ENCODE measurements around the gene ZNF594. TPM values are rescaled to one million over a fixed set of nuclear protein-coding genes. Genes with fewer than 3 reads are reported as not detected.
A peak's percentile ranks its signal among the peaks of the same experiment; 100 is the strongest.
"Not testable (repeated sequence)": the region's sequence is repeated elsewhere in the genome, so short reads cannot be mapped to it uniquely, and the experiment has no call there.

The ZNF594 gene
- total RNA-seq, 6 experiments from 2014 or later = 3.3 to 5.1 (median 4.6) TPM

- no peak for DNase-seq
- peaks cover 91% of the 10 kb centered on the region for H3K9me3 Mint-ChIP-seq
- H3K4me1 Mint-ChIP-seq (ENCODE audit: low read depth) = no peaks in the 10 kb centered on the region
- peaks cover 5% of the 10 kb centered on the region for H3K27me3 Mint-ChIP-seq (ENCODE audit: insufficient read depth)
- H3K4me3 Mint-ChIP-seq = no peak overlapping the region
- TF ChIP-seq, protein P1, sequence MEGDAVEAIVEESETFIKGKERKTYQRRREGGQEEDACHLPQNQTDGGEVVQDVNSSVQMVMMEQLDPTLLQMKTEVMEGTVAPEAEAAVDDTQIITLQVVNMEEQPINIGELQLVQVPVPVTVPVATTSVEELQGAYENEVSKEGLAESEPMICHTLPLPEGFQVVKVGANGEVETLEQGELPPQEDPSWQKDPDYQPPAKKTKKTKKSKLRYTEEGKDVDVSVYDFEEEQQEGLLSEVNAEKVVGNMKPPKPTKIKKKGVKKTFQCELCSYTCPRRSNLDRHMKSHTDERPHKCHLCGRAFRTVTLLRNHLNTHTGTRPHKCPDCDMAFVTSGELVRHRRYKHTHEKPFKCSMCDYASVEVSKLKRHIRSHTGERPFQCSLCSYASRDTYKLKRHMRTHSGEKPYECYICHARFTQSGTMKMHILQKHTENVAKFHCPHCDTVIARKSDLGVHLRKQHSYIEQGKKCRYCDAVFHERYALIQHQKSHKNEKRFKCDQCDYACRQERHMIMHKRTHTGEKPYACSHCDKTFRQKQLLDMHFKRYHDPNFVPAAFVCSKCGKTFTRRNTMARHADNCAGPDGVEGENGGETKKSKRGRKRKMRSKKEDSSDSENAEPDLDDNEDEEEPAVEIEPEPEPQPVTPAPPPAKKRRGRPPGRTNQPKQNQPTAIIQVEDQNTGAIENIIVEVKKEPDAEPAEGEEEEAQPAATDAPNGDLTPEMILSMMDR (IDR thresholded peaks at IDR 0.05) = no peak
- peaks cover 83% of the 10 kb centered on the region for H3K36me3 Mint-ChIP-seq (ENCODE audit: low read depth)
- no peak overlapping the region for H3K27ac Mint-ChIP-seq
Observed at GRCh38 chr17:5179003-5179402, 12.7 kb downstream of the ZNF594 start.

- not testable (repeated sequence) for DNase-seq; H3K4me3 Mint-ChIP-seq; H3K27me3 Mint-ChIP-seq (ENCODE audit: insufficient read depth); H3K27ac Mint-ChIP-seq; H3K4me1 Mint-ChIP-seq (ENCODE audit: low read depth)
- Mint-ChIP-seq H3K36me3 (ENCODE audit: low read depth) (peaks cover 60% of the 10 kb centered on the region), H3K9me3 (peaks cover 75% of the 10 kb centered on the region)
Observed at GRCh38 chr17:5175027-5175426, 16.6 kb downstream of the ZNF594 start.

DNA sequence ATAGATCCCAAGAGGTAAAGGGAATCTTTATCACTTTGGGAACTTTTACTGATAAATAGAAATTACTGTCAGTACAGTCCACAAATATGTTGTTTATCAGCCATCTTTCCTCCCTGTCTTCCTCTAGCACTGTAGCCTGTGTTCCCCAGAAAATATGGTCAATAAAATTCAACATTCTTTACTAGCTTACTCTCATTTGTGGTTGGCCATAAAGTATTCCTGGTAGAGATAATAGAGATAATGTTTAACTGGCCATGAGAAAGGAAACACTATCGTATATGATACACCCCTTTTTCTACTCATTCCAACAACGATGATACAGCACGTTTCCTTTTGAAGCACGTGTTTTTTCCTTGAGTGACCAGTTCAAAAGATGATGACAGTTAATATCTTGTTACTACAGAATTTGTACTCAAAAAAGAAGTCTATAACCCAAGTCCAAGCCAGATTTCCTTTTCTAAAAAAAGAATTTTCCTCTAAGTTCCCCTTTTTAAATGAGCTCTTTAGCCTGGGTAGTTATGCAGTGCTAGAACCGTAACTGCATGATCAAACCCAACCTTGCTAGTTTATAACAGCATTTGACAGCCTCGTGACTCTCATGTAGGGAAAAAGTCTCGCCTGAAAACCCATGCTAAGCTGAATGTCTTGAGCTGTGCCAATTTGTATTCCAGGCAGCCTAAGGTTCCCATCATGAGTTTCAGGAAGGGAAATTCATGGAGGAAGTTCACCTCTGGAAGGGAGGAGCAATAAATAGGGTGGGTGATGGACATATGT is 25.7 kb downstream of the ZNF594 start:
- DNase-seq = peak; percentile 94
- peaks cover 28% of the 10 kb centered on the region for H3K9me3 Mint-ChIP-seq
- peak overlapping the region; percentile 98 for H3K27ac Mint-ChIP-seq
- H3K4me3 Mint-ChIP-seq = peak overlapping the region; percentile 60
- H3K4me1 Mint-ChIP-seq (ENCODE audit: low read depth) = peaks cover 30% of the 10 kb centered on the region
- peaks cover 26% of the 10 kb centered on the region for H3K36me3 Mint-ChIP-seq (ENCODE audit: low read depth)
- not testable (repeated sequence) for H3K27me3 Mint-ChIP-seq (ENCODE audit: insufficient read depth)

DNA sequence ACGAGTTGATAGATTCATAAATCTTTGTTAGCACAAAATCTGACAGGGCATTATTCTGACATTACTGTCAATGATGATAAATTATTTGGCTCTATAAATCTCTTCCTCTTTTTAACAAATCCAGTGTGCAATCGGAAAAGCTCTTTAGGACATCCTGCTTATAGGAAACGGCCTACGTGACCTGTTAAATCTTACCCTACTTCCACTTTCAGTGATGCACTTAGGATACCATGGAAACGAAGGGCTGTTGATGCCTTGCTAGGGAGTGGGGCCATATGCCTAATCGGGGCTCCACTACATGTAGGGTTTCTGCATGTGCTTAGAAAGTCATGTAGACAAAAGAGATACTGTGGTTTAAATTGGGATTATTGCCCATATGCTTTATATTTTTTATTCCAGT is 27.2 kb downstream of the ZNF594 start:
- Mint-ChIP-seq H3K27ac (no peak overlapping the region), H3K36me3 (ENCODE audit: low read depth) (peaks cover 26% of the 10 kb centered on the region), H3K4me3 (no peak overlapping the region), H3K4me1 (ENCODE audit: low read depth) (peaks cover 30% of the 10 kb centered on the region), H3K27me3 (ENCODE audit: insufficient read depth) (peaks cover 6% of the 10 kb centered on the region), H3K9me3 (peaks cover 24% of the 10 kb centered on the region)
- TF ChIP-seq, protein P1 (IDR thresholded peaks at IDR 0.05) = no peak
- DNase-seq = no peak

- not testable (repeated sequence) for H3K36me3 Mint-ChIP-seq (ENCODE audit: low read depth); H3K27ac Mint-ChIP-seq; DNase-seq; H3K9me3 Mint-ChIP-seq; H3K4me3 Mint-ChIP-seq
- peaks cover 25% of the 10 kb centered on the region for H3K4me1 Mint-ChIP-seq (ENCODE audit: low read depth)
- peaks cover 29% of the 10 kb centered on the region for H3K27me3 Mint-ChIP-seq (ENCODE audit: insufficient read depth)
Observed at GRCh38 chr17:5161793-5162192, 29.9 kb downstream of the ZNF594 start.

DNA sequence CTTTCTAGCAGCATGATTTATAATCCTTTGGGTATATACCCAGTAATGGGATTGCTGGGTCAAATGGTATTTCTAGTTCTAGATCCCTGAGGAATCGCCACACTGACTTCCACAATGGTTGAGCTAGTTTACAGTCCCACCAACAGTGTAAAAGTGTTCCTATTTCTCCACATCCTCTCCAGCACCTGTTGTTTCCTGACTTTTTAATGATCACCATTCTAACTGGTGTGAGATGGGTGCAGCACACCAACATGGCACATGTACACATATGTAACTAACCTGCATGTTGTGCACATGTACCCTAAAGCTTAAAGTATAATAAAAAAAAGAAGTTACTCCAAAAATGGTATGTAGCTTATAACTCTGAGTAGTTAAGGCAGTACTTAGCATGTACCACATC is 31.0 kb downstream of the ZNF594 start:
- not testable (repeated sequence) for H3K4me3 Mint-ChIP-seq; H3K27ac Mint-ChIP-seq; H3K9me3 Mint-ChIP-seq; DNase-seq; H3K36me3 Mint-ChIP-seq (ENCODE audit: low read depth)
- peaks cover 14% of the 10 kb centered on the region for H3K4me1 Mint-ChIP-seq (ENCODE audit: low read depth)
- H3K27me3 Mint-ChIP-seq (ENCODE audit: insufficient read depth) = peaks cover 29% of the 10 kb centered on the region

DNA sequence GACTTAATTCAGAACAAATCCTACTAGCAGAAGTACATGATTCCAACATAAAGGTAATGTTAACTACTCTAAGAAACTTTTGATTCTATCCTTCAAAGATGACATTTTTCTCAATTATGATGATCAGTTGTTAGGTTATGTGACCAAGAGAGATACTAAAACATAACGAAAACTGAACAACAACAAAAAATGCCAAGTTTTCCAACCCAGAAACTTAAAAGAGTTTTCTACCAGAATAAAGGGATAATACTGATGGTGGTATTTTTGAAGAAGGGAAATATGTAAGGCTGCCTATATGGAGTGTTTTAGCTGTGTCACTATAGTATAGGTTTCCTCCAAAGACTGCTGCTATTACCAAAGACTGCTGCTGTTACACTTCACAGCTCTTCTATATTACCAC is 45.5 kb downstream of the ZNF594 start:
- H3K36me3 Mint-ChIP-seq (ENCODE audit: low read depth); H3K9me3 Mint-ChIP-seq; H3K4me3 Mint-ChIP-seq; DNase-seq; H3K4me1 Mint-ChIP-seq (ENCODE audit: low read depth); H3K27ac Mint-ChIP-seq: not testable (repeated sequence)
- H3K27me3 Mint-ChIP-seq (ENCODE audit: insufficient read depth) = peaks cover 11% of the 10 kb centered on the region

GRCh38 chr17:5142877-5143276 is 48.8 kb downstream of the ZNF594 start:
- H3K4me1 Mint-ChIP-seq (ENCODE audit: low read depth) = not testable (repeated sequence)

GRCh38 chr17:5139458-5139732 is 52.3 kb downstream of the ZNF594 start:
- H3K36me3 Mint-ChIP-seq (ENCODE audit: low read depth) = no peaks in the 10 kb centered on the region
- peaks cover 12% of the 10 kb centered on the region for H3K4me1 Mint-ChIP-seq (ENCODE audit: low read depth)
- TF ChIP-seq, protein P1 (IDR thresholded peaks at IDR 0.05) = no peak
- no peaks in the 10 kb centered on the region for H3K9me3 Mint-ChIP-seq
- H3K4me3 Mint-ChIP-seq = no peak overlapping the region
- no peak overlapping the region for H3K27ac Mint-ChIP-seq
- no peak for DNase-seq
- peaks cover 5% of the 10 kb centered on the region; the same call in 1 of the 2 replicates for H3K27me3 Mint-ChIP-seq (ENCODE audit: insufficient read depth)

More at GRCh38 chr17:5142877-5143276, 48.8 kb downstream of the ZNF594 start:
- not testable (repeated sequence) for H3K4me3 Mint-ChIP-seq; H3K27ac Mint-ChIP-seq; H3K36me3 Mint-ChIP-seq (ENCODE audit: low read depth); DNase-seq; H3K27me3 Mint-ChIP-seq (ENCODE audit: insufficient read depth); H3K9me3 Mint-ChIP-seq
